Panc1 (cell line): ENCODE results near the gene PLCH2. TPM values are rescaled to one million over a fixed set of nuclear protein-coding genes. Genes with fewer than 3 reads are reported as not detected.
A peak's percentile ranks its signal among the peaks of the same experiment; 100 is the strongest.

Experiments
- ATAC-seq: fragments of 200-7000 bp; cut with Tn5 transposase; 2 replicates; pipeline ENCODE4 v1.9.1; 2020; ENCODE audit warnings: mild to moderate bottlenecking, moderate library complexity
- BruUV-seq: library from RNA; stranded (reverse); fragments of 400-500 nt; replicated peaks from 2 replicates; lab custom pipeline; 2021; lab: Mats Ljungman, UMichigan
- CTCF ChIA-PET: fragments of 300-600 bp; sonication (Branson Sonifier 250); formaldehyde crosslinking; loops from one replicate; lab custom pipeline; 2022; ENCODE audit warnings: antibody characterized with exemption; lab: Charles Lee
- POLR2A ChIA-PET: fragments of 300-600 bp; sonication (Branson Sonifier 250); formaldehyde crosslinking; loops from one replicate; lab custom pipeline; 2022; ENCODE audit warnings: antibody characterized with exemption; lab: Charles Lee
- DNase-seq: peaks from one replicate; pipeline ENCODE4 v3.0.0-alpha.2; 2010; ENCODE audit warnings: low read depth, low spot score
- H3K27ac ChIP-seq: 2 replicates; pipeline ENCODE4 v1.5.1; 2011; ENCODE audit warnings: mild to moderate bottlenecking, low read length, inconsistent platforms
- H3K27me3 ChIP-seq: fragments of 200-500 bp; sonication (Bioruptor generic); 2 replicates; pipeline ENCODE4 v1.6.0; 2014; ENCODE audit warnings: low read length, inconsistent platforms; ENCODE audit not compliant: control insufficient read depth, insufficient read depth
- H3K36me3 ChIP-seq: fragments of 200-500 bp; sonication (Bioruptor generic); 2 replicates; pipeline ENCODE4 v1.5.1; 2014; ENCODE audit warnings: inconsistent platforms, mild to moderate bottlenecking, low read length, moderate library complexity; ENCODE audit not compliant: control insufficient read depth, insufficient read depth
- H3K4me1 ChIP-seq: 2 replicates; pipeline ENCODE4 v1.5.1; 2011; ENCODE audit warnings: inconsistent platforms, mild to moderate bottlenecking, low read length, moderate library complexity; ENCODE audit not compliant: control insufficient read depth, insufficient read depth
- H3K4me3 ChIP-seq, 2 experiments: 2 replicates each; pipeline ENCODE4 v1.5.1; 2011 to 2012; ENCODE audit warnings: low read depth in 2 of 2, low read length in 2 of 2, mild to moderate bottlenecking in 2 of 2, inconsistent platforms in 1 of 2, moderate library complexity in 1 of 2
- H3K9me3 ChIP-seq: fragments of 200-500 bp; sonication (Bioruptor generic); 2 replicates; pipeline ENCODE4 v1.5.1; 2014; ENCODE audit warnings: low read depth, mild to moderate bottlenecking, inconsistent platforms, low read length, moderate library complexity; ENCODE audit not compliant: control insufficient read depth, insufficient read depth
- CTCF ChIP-seq: fragments of 450-650 bp; IDR thresholded peaks from 2 replicates; pipeline ENCODE4 v1.5.1; 2017; ENCODE audit warnings: mild to moderate bottlenecking
- POLR2AphosphoS5 ChIP-seq: IDR thresholded peaks from 2 replicates; pipeline ENCODE4 v1.6.1; 2012; ENCODE audit warnings: mild to moderate bottlenecking, low read depth, low read length, moderate library complexity
- SIN3A ChIP-seq: IDR thresholded peaks from 2 replicates; pipeline ENCODE4 v1.6.1; 2012; ENCODE audit warnings: low read depth, mild to moderate bottlenecking, low read length, moderate library complexity, borderline replicate concordance; ENCODE audit not compliant: insufficient read depth
- TCF7L2 ChIP-seq: IDR thresholded peaks from 2 replicates; pipeline ENCODE4 v1.6.1; 2011; ENCODE audit warnings: mild to moderate bottlenecking, low read depth, low read length, inconsistent platforms
- in situ Hi-C: cut with HindIII; loops from 2 replicates; pipeline ENCODE4 v1.10.0; 2016; ENCODE audit warnings: low sequenced_read_pairs, low pct_unique_long_range_greater_than_20kb
- intact Hi-C: fragments of 100-400 bp; cut with micrococcal nuclease; formaldehyde crosslinking; loops from one replicate; pipeline ENCODE4 v1.10.0; 2022; ENCODE audit not compliant: unreplicated experiment
- total RNA-seq: library from RNA; stranded (reverse); gene quantifications from one replicate; pipeline ENCODE4 v1.2.1, GENCODE V29; 2021; ENCODE audit not compliant: unreplicated experiment
- TF ChIP-seq, protein P1 (sequence below), 2 experiments: IDR thresholded peaks; 2 replicates each; pipeline ENCODE4 v1.6.1; 2011 to 2012; ENCODE audit warnings: low read depth in 2 of 2, control low read depth in 1 of 2, low read length in 1 of 2, mild to moderate bottlenecking in 1 of 2, moderate library complexity in 1 of 2; ENCODE audit not compliant: insufficient read depth in 1 of 2

PLCH2 gene
- total RNA-seq, 1 experiment from 2014 or later, result 41.2 TPM

GRCh38 chr1:2449636-2450454 is 26.2 kb upstream of the PLCH2 start:
- ATAC-seq (peak; percentile 3), DNase-seq (no peak)
- in situ Hi-C loops, result no loop called here
- BruUV-seq, result no TSS peak
- POLR2A ChIA-PET, result interaction anchor here (0.8 kb wide), 1 partner anchor 41 kb away, joined by 6 read pairs; no protein-coding TSS in a partner anchor
- Histone ChIP-seq H3K4me3 (no peak overlapping the region), H3K36me3 (no peaks in the 10 kb centered on the region), H3K27me3 (no peaks in the 10 kb centered on the region), H3K9me3 (no peaks in the 10 kb centered on the region), H3K4me1 (peaks cover 89% of the 10 kb centered on the region), H3K27ac (peak overlapping the region; percentile 96)
- intact Hi-C loops, result no loop called here
- TF ChIP-seq, protein P1, sequence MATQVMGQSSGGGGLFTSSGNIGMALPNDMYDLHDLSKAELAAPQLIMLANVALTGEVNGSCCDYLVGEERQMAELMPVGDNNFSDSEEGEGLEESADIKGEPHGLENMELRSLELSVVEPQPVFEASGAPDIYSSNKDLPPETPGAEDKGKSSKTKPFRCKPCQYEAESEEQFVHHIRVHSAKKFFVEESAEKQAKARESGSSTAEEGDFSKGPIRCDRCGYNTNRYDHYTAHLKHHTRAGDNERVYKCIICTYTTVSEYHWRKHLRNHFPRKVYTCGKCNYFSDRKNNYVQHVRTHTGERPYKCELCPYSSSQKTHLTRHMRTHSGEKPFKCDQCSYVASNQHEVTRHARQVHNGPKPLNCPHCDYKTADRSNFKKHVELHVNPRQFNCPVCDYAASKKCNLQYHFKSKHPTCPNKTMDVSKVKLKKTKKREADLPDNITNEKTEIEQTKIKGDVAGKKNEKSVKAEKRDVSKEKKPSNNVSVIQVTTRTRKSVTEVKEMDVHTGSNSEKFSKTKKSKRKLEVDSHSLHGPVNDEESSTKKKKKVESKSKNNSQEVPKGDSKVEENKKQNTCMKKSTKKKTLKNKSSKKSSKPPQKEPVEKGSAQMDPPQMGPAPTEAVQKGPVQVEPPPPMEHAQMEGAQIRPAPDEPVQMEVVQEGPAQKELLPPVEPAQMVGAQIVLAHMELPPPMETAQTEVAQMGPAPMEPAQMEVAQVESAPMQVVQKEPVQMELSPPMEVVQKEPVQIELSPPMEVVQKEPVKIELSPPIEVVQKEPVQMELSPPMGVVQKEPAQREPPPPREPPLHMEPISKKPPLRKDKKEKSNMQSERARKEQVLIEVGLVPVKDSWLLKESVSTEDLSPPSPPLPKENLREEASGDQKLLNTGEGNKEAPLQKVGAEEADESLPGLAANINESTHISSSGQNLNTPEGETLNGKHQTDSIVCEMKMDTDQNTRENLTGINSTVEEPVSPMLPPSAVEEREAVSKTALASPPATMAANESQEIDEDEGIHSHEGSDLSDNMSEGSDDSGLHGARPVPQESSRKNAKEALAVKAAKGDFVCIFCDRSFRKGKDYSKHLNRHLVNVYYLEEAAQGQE (IDR thresholded peaks at IDR 0.05; ENCODE audit: insufficient read depth in 1 of 2, low read depth in 2 of 2, low read length in 1 of 2), result no peak
- TF ChIP-seq TCF7L2 (peak; percentile 57; the same call in 1 of the 2 replicates), SIN3A (no peak), POLR2AphosphoS5 (peak; percentile 46; the same call in 1 of the 2 replicates), CTCF (no peak)
- CTCF ChIA-PET, result interaction anchor here (0.6 to 1.1 kb wide), 3 partner anchors 10 to 122 kb away, joined by 3 to 4 read pairs (median 4); no protein-coding TSS in a partner anchor

GRCh38 chr1:2451741-2452140 is 24.3 kb upstream of the PLCH2 start:
- in situ Hi-C loops (no loop called here), intact Hi-C loops (no loop called here)
- Histone ChIP-seq H3K9me3 (no peaks in the 10 kb centered on the region), H3K27ac (peak overlapping the region; percentile 96), H3K4me1 (peaks cover 90% of the 10 kb centered on the region), H3K4me3 (no peak overlapping the region), H3K36me3 (no peaks in the 10 kb centered on the region), H3K27me3 (no peaks in the 10 kb centered on the region)
- peak; percentile 83 for DNase-seq
- CTCF ChIA-PET, result no interaction called here
- ATAC-seq, result peak; percentile 54
- BruUV-seq, result no TSS peak
- 0 out of 2 replicates have a peak, but pooled peaks have one; percentile 31 for TF ChIP-seq TCF7L2
- TF ChIP-seq, protein P1 (IDR thresholded peaks at IDR 0.05; ENCODE audit: insufficient read depth in 1 of 2, low read depth in 2 of 2, low read length in 1 of 2), result no peak
- peak; percentile 55; the same call in 1 of the 2 replicates for TF ChIP-seq POLR2AphosphoS5
- TF ChIP-seq CTCF, result no peak
- TF ChIP-seq SIN3A, result 0 out of 2 replicates have a peak, but pooled peaks have one; percentile 22
- POLR2A ChIA-PET, result no interaction called here
